ENCODE results near the gene LMTK2.

DNA sequence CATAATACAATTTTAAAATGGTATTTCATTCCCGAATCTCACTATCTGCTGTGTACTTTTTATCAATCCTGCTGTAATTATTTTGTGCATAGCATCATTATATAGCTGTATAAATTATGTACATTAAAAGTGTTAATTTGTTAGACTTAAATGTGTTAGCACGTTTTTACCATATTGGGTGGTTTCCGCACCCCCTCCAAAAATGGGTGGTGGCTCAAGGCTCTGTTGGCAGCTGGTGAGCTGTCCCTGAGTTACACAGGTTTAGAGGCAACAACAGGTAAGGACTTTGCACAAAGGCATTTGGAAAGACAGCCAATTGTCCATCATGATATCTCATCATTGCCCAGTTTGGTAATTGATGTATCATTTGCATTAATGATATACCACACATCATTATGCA is 18.6 kb upstream of the LMTK2 start:
- TF ChIP-seq, protein P1, sequence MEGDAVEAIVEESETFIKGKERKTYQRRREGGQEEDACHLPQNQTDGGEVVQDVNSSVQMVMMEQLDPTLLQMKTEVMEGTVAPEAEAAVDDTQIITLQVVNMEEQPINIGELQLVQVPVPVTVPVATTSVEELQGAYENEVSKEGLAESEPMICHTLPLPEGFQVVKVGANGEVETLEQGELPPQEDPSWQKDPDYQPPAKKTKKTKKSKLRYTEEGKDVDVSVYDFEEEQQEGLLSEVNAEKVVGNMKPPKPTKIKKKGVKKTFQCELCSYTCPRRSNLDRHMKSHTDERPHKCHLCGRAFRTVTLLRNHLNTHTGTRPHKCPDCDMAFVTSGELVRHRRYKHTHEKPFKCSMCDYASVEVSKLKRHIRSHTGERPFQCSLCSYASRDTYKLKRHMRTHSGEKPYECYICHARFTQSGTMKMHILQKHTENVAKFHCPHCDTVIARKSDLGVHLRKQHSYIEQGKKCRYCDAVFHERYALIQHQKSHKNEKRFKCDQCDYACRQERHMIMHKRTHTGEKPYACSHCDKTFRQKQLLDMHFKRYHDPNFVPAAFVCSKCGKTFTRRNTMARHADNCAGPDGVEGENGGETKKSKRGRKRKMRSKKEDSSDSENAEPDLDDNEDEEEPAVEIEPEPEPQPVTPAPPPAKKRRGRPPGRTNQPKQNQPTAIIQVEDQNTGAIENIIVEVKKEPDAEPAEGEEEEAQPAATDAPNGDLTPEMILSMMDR (IDR thresholded peaks at IDR 0.05; ENCODE audit: borderline replicate concordance, extremely low read depth, low read length, poor library complexity, severe bottlenecking) = no peak
- TF ChIP-seq EZH2 (IDR thresholded peaks at IDR 0.05; ENCODE audit: borderline replicate concordance, low read depth, low read length, severe bottlenecking) = no peak
